T1000 (cell line): ENCODE data around the gene CELA3B.
"Not testable (repeated sequence)": the region's sequence is repeated elsewhere in the genome, so short reads cannot be mapped to it uniquely, and the experiment has no call there.

ENCODE experiments used
- DNase-seq: peaks from one replicate; lab custom pipeline; 2025; ENCODE audit warnings: mixed read lengths; lab: John Stamatoyannopoulos, UW

Gene CELA3B

DNA sequence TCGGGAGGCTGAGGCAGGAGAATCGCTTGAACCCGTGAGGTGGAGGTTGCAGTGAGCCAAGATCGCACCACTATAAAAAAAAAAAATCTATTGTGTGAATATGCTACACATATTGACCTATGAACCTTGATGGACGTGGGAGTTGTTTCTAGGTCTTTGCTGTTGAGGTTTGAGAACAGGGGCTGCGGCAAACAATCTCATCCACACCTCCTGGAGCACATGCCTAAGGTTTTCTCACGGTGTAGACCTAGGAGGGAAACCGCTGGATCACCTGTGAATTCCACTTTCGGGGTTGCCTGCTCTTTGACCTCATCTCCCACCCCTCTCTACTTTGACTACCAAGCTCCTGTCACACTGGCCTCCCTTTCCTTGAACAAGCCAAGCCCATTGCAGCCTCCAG lies 1.5 kb upstream of the CELA3B start:
- not testable (repeated sequence) for DNase-seq

GRCh38 chr1:21978209-21978608 lies 1.4 kb downstream of the CELA3B start:
- not testable (repeated sequence) for DNase-seq

- DNase-seq: not testable (repeated sequence)
Observed at GRCh38 chr1:21980515-21981220, 3.8 kb downstream of the CELA3B start.

DNA sequence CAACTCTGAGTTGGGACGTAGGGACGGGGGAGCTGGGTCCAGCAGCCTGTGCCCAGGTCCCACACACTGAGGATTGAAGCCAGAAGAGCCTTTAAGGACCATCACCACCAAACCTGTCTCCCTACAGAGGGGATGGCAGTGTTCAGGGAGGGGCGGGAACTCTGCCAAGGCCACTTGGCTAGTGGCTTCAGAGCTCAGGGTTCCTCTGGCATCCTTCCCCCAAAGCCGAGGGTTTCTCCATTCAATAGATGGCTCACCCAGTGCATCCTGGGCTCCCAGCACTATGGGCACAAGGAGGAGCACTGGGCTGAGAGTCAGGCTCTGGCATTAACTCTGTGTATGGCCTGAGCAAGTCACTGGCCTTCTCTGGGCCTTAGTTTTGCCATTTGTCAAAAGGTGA lies 4.4 kb downstream of the CELA3B start:
- not testable (repeated sequence) for DNase-seq

DNA sequence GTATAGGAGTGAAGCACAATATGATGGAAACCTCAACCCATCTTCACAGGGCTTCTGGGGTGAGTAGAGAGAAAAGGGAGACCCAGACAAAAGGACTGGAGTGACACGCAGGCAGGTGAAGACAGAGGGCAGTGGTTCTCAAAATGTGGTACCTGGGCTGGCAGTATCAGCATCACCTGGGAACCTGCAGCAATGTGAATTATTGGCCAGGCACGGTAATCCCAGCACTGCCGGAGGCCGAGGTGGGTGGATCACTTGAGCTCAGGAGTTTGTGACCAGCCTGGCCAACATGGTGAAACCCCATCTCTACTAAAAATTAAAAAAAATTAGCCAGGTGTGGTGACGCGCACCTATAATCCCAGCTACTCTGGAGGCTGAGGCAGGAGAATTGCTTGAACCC lies 5.3 kb downstream of the CELA3B start:
- not testable (repeated sequence) for DNase-seq

GRCh38 chr1:21983539-21983938 lies 6.7 kb downstream of the CELA3B start:
- DNase-seq: not testable (repeated sequence)

DNA sequence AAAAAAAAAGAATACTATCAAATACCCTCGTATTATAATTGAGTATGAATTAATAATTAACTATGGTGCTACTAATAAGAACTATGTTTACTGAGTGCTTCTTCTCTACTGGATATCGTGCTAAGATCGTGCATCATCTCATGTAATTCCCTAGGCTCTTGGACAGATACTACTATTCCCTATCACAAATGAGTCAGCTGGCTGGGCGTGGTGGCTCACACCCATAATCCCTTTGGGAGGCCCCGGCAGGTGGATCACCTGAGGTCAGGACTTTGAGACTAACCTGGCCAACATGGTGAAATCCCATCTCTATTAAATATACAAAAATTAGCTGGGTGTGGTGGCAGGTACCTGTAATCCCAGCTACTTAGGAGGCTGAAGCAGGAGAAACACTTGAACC lies 9.1 kb downstream of the CELA3B start:
- DNase-seq: not testable (repeated sequence)

DNA sequence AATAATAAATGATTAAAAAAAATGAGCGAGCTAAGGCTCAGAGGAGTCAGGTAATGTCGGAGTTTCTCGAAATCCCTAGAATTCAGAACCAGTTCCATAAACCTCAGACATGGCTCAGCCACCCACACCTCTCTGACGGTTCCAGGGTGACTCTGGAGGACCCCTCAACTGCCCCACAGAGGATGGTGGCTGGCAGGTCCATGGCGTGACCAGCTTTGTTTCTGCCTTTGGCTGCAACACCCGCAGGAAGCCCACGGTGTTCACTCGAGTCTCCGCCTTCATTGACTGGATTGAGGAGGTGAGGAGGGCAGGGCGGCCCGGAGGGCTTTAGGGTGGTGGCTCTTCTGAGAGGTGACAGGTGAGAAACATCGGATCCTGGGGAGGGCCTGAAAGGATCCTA lies 9.6 kb downstream of the CELA3B start:
- DNase-seq: not testable (repeated sequence)

GRCh38 chr1:21989672-21990393 lies 13.0 kb downstream of the CELA3B start:
- DNase-seq: not testable (repeated sequence)

DNA sequence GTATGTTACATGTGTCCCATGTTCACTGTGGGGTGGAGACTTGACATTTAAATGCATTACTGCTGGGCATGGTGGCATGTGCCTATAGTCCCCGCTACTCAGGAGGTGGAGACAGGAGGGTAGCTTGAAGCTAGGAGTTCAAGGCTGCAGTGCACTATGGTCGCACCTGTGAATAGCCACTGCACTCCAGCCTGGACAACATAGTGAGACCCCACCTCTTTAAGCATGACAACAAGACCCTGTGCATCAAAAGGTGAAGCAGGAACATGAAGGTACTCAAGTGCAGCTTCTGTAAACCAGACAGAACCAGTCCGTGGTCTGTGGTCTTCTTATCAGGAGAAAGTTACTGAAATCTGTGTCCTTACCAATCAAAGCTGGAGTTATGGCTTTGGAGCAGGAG lies 15.4 kb downstream of the CELA3B start:
- DNase-seq: not testable (repeated sequence)

DNA sequence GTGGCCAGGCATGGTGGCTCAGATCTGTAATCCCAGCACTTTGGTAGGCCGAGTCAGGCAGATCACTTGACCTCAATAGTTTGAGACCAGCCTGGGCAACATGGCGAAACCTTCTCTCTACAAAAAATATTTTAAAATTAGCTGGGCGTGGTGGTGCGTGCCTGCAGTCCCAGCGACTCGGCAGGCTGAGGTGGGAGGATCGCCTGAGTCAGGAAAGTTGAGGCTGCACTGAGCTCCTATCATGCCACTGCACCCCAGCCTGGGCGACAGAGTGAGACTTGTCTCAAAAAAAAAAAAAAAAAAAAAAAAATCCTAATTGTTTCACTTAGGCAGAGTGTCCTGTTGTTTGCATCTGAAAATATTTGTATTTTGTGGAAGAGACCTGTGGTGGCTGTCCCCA lies 17.9 kb downstream of the CELA3B start:
- not testable (repeated sequence) for DNase-seq

- DNase-seq: not testable (repeated sequence)
Observed at GRCh38 chr1:21996663-21996970, 19.8 kb downstream of the CELA3B start.

DNA sequence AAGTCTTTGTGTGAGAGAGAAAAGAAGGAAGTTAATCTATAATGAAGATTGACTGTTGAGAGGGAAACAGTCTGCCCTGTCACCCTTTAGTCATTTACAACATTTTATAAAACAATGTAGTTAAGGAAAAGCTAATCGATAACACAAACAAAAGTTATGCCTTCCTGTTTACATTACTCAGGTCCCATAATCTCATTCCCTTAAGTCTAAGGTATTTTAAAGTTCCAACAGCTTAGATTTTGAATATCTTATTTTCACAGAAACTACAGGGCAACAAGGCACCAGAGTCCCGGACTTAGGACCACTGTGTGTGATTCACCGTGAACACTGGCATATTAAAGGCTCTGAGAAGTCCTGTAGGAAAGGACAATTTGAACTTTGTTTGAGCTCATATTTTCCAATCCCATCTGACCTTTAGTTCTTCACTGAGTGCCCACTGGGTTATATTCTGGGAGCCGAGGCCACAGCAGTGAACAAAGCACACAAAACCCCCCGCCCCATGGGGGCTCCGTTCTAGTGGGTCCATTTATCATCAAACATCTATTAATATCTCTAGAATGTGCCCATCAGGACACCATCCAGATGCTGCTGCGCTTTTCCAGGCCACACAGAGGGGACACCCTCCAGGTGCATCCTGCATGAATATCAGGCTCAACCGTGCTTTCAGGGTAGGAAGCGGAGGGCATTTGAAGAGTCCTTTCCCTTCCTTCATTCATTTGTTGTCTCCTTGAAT lies 21.2 kb downstream of the CELA3B start:
- not testable (repeated sequence) for DNase-seq

DNA sequence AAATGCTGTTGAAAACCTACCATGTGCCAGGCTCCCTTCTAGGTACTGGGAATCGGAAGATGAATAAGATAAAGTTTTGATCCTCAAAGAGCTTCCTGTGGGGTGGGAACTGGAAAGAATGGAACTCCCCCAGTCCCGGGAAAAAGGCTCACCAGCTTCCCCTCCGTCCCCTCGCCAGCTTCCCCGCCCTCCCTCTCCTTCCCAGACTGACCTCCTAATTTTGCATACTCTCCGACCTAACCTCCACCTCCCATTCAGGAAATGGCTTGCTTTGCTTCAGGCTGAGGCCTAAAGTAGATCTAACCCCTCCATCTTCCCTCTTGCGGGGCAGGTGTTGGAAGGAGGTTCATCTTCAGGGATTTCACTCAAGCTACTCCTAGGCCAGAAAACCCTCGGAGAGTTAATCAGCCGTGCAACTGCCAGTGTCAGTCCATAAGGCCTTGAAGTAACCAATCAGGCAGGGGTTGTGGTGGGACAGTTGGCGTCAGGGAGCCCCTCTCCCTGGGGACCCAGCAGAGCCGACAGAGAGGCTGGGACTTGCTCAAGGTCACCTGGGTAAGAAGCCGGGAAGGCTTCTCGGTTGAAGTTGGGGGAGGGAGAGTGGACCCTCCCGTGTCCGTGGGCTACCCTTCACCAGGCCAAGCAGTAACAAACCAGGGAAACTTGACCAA lies 21.9 kb downstream of the CELA3B start:
- not testable (repeated sequence) for DNase-seq

DNA sequence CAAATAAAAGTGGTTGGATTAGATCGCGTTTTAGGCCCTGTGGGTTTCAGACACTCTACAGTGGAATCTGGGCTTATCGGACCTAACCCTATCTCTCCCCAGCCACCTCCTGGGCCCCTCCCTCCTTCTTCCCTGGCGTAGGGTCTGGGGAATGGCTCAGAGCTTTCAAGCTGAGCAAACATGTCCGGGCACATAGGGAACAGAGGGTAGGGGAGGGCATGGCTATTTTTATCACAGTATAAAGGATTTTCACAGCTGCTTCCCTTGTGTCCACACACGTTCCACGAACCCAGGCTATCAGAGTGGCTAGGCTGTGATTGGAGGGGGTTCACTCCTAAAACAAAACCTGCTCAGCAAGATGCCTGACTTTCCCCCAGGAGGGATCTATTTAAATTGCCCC lies 22.8 kb downstream of the CELA3B start:
- DNase-seq: not testable (repeated sequence)

- DNase-seq: no peak
Observed at GRCh38 chr1:22001409-22001808, 24.6 kb downstream of the CELA3B start, which contains the start of gene CELA3A. TSS of gene CELA3A (plus strand) at chr1:22001657. CDS start at chr1:22001675, 18 bp downstream.

GRCh38 chr1:22002461-22002860 lies 25.6 kb downstream of the CELA3B start:
- DNase-seq: not testable (repeated sequence)

- DNase-seq: not testable (repeated sequence)
Observed at GRCh38 chr1:22002875-22003274, 26.1 kb downstream of the CELA3B start.

DNA sequence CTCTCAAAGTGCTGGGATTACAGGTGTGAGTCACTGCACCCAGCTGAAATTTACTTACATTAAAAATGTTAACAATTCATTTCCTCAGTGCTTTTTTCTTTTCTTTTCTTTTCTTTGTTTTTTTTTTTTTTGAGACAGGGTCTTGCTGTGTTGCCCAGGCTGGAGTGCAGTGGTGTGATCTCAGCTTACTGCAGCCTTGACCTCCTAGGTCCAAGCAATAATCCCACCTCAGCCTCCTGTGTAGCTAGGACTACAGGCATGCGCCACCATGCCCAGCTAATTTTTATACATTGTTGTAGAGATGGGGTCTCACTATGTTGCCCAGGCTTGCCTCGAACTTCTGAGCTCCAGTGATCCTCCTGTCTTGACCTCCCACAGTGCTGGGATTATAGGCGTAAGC lies 27.1 kb downstream of the CELA3B start:
- not testable (repeated sequence) for DNase-seq

DNA sequence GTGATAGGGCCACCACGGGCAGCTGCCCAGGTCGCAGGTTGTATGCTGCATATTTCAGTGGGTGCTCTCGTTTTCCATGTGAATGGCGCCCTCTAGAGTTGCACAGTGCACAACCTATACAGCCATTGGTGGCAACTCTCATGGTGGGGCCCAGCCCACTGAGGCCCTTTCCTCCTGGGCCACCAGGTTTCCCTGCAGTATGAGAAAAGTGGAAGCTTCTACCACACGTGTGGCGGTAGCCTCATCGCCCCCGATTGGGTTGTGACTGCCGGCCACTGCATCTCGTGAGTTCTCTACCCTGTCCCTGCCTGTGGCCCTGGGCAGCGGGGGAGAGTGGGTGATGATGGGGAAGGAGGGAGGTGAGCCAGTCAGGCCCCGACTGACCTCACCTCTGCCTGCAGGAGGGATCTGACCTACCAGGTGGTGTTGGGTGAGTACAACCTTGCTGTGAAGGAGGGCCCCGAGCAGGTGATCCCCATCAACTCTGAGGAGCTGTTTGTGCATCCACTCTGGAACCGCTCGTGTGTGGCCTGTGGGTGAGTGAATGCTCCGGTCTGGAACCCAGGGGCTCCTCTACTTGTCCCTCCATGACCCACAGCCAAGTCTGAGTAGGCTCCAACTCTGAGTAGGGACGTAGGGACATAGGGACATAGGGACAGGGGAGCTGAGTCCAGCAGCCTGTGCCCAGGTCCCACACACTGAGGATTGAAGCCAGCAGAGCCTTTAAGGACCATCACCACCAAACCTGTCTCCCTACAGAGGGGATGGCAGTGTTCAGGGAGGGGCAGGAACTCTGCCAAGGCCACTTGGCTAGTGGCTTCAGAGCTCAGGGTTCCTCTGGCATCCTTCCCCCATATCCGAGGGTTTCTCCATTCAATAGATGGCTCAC lies 28.7 kb downstream of the CELA3B start:
- not testable (repeated sequence) for DNase-seq

- not testable (repeated sequence) for DNase-seq
Observed at GRCh38 chr1:22006736-22007135, 29.9 kb downstream of the CELA3B start.
